ENCODE measurements around the gene PRPF38A.

PRPF38A gene

DNA sequence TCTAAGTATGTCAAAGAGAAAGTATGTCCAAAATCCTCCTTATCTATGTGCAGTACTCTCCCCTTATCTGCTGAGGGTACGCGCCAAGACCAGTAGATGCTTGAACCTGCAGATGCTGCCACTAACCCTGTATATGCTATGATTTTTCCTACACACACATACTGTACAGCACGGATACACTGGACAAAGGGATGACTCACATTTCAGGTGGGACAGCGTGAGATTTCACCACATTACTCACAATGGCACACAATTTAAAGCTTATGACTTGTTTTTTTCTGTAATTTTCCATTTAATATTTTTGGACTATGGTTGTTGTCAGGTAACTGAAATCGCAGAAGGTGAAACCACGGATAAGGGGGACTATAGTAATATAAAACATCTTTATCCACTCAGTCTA is 4.3 kb upstream of the PRPF38A start:
- H3K27ac ChIP-seq (replicated peaks): no peak overlapping the region
- H3K27me3 ChIP-seq (ENCODE audit: insufficient read depth, poor library complexity, severe bottlenecking): no peaks in the 10 kb centered on the region
- TF ChIP-seq, protein P1, sequence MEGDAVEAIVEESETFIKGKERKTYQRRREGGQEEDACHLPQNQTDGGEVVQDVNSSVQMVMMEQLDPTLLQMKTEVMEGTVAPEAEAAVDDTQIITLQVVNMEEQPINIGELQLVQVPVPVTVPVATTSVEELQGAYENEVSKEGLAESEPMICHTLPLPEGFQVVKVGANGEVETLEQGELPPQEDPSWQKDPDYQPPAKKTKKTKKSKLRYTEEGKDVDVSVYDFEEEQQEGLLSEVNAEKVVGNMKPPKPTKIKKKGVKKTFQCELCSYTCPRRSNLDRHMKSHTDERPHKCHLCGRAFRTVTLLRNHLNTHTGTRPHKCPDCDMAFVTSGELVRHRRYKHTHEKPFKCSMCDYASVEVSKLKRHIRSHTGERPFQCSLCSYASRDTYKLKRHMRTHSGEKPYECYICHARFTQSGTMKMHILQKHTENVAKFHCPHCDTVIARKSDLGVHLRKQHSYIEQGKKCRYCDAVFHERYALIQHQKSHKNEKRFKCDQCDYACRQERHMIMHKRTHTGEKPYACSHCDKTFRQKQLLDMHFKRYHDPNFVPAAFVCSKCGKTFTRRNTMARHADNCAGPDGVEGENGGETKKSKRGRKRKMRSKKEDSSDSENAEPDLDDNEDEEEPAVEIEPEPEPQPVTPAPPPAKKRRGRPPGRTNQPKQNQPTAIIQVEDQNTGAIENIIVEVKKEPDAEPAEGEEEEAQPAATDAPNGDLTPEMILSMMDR (IDR thresholded peaks at IDR 0.05; ENCODE audit: insufficient read depth, low read length): no peak
- TF ChIP-seq GABPA (IDR thresholded peaks at IDR 0.05; ENCODE audit: low read depth) (no peak), SPI1 (IDR thresholded peaks at IDR 0.05; ENCODE audit: borderline replicate concordance, low read depth) (no peak), POLR2AphosphoS5 (IDR thresholded peaks at IDR 0.05; ENCODE audit: low read depth) (no peak)
- TF ChIP-seq, protein P2, sequence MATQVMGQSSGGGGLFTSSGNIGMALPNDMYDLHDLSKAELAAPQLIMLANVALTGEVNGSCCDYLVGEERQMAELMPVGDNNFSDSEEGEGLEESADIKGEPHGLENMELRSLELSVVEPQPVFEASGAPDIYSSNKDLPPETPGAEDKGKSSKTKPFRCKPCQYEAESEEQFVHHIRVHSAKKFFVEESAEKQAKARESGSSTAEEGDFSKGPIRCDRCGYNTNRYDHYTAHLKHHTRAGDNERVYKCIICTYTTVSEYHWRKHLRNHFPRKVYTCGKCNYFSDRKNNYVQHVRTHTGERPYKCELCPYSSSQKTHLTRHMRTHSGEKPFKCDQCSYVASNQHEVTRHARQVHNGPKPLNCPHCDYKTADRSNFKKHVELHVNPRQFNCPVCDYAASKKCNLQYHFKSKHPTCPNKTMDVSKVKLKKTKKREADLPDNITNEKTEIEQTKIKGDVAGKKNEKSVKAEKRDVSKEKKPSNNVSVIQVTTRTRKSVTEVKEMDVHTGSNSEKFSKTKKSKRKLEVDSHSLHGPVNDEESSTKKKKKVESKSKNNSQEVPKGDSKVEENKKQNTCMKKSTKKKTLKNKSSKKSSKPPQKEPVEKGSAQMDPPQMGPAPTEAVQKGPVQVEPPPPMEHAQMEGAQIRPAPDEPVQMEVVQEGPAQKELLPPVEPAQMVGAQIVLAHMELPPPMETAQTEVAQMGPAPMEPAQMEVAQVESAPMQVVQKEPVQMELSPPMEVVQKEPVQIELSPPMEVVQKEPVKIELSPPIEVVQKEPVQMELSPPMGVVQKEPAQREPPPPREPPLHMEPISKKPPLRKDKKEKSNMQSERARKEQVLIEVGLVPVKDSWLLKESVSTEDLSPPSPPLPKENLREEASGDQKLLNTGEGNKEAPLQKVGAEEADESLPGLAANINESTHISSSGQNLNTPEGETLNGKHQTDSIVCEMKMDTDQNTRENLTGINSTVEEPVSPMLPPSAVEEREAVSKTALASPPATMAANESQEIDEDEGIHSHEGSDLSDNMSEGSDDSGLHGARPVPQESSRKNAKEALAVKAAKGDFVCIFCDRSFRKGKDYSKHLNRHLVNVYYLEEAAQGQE (IDR thresholded peaks at IDR 0.05; ENCODE audit: insufficient replicate concordance, low read depth): no peak
- no peak overlapping the region for H3K4me3 ChIP-seq (replicated peaks; ENCODE audit: insufficient read depth, low read length)
- no peak for DNase-seq (ENCODE audit: low read depth in 1 of 2, low spot score in 1 of 2)

DNA sequence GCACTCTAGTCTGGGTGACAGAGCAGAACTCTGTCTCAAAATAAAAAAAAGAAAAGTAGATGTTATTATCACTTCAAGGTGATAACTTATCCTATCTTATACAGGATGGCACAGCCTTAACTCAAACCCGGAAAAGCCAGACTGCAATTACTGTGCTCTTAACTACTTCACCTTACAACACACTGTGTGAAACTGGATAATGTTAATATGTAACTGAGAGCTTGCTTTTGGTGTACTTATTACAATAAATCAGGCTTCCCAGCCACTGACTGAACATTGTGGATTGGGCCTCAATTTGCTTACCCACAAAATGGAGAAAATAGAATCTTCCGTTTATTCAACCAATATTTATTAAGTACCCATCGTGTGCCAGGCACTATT is 1.6 kb upstream of the PRPF38A start:
- Histone ChIP-seq H3K27ac (replicated peaks) (peak overlapping the region; percentile 94), H3K27me3 (ENCODE audit: insufficient read depth, poor library complexity, severe bottlenecking) (no peaks in the 10 kb centered on the region), H3K4me3 (replicated peaks; ENCODE audit: insufficient read depth, low read length) (peak overlapping the region; percentile 88)
- no peak for DNase-seq (ENCODE audit: low read depth in 1 of 2, low spot score in 1 of 2)
- TF ChIP-seq GABPA (IDR thresholded peaks at IDR 0.05; ENCODE audit: low read depth) (no peak), POLR2AphosphoS5 (IDR thresholded peaks at IDR 0.05; ENCODE audit: low read depth) (no peak)
- TF ChIP-seq, protein P1 (IDR thresholded peaks at IDR 0.05; ENCODE audit: insufficient read depth, low read length): no peak
- TF ChIP-seq, protein P2 (IDR thresholded peaks at IDR 0.05; ENCODE audit: insufficient replicate concordance, low read depth): no peak

DNA sequence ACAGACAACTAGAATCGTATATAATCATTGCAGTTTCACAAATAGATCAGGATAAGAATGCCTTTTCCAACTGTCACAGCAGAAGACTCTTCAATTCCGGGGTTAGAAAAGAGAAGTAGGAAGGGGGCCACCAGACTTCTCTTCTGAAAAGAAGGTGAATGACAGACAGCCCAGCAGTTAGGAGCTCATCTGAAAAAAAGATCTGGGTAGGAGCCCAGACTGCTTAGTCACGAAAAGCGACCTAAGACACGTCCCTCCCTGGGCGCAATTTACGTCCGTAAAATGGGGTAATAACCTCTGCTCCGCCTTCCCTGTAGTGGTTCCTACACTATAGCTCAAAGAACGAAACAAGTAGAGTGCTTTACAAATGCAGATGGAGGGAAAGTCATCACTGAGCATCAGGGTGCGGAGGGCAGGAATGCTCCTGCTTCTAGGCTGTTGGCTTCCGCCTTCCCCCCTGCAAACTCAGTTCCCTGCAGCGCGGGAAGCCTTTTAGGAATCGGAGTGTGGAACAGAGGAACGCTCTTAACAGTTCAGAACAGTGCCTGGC is 761 bp upstream of the PRPF38A start:
- no peaks in the 10 kb centered on the region for H3K27me3 ChIP-seq (ENCODE audit: insufficient read depth, poor library complexity, severe bottlenecking)

DNA sequence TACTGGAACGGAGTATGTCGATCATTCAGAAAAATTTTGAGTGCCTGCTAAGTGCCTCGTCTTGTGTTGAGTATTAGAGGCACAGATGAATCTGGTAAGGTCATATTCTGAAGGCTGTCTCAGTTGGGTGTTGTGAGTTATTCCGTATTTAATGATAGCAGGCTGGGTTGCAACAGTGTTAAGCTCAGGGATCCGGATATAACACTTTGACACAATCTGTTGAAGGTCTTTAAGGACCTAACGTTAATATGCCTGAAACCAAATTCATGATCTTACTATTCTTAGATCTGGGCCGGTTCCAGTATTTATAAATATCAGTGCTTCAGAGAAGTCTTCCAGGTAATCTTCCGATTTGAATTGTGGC is 555 bp downstream of the PRPF38A start:
- no peaks in the 10 kb centered on the region for H3K27me3 ChIP-seq (ENCODE audit: insufficient read depth, poor library complexity, severe bottlenecking)
- TF ChIP-seq GABPA (IDR thresholded peaks at IDR 0.05; ENCODE audit: low read depth): no peak
- no peak for TF ChIP-seq POLR2AphosphoS5 (IDR thresholded peaks at IDR 0.05; ENCODE audit: low read depth)
- TF ChIP-seq, protein P1 (IDR thresholded peaks at IDR 0.05; ENCODE audit: insufficient read depth, low read length): no peak
- no peak for TF ChIP-seq SPI1 (IDR thresholded peaks at IDR 0.05; ENCODE audit: borderline replicate concordance, low read depth)
- TF ChIP-seq, protein P2 (IDR thresholded peaks at IDR 0.05; ENCODE audit: insufficient replicate concordance, low read depth): no peak
- no peak for DNase-seq (ENCODE audit: low read depth in 1 of 2, low spot score in 1 of 2)
- H3K27ac ChIP-seq (replicated peaks): peak overlapping the region; percentile 94
- peak overlapping the region; percentile 88 for H3K4me3 ChIP-seq (replicated peaks; ENCODE audit: insufficient read depth, low read length)

More for the DNA sequence above, 761 bp upstream of the PRPF38A start:
- TF ChIP-seq SPI1 (IDR thresholded peaks at IDR 0.05; ENCODE audit: borderline replicate concordance, low read depth) (peak; percentile 45; the same call in 1 of the 2 replicates), POLR2AphosphoS5 (IDR thresholded peaks at IDR 0.05; ENCODE audit: low read depth) (no peak; the same call in 1 of the 2 replicates)
- peak overlapping the region; percentile 88 for H3K4me3 ChIP-seq (replicated peaks; ENCODE audit: insufficient read depth, low read length)
- peak overlapping the region; percentile 94 for H3K27ac ChIP-seq (replicated peaks)
- peak; percentile 82 to 87 for DNase-seq (ENCODE audit: low read depth in 1 of 2, low spot score in 1 of 2)
